Activated T-cell treated with anti-CD3 and anti-CD28 coated beads for 1 hour (primary cell): ENCODE data around the gene MBLAC1.
A peak's percentile ranks its signal among the peaks of the same experiment; 100 is the strongest.
"Not testable (repeated sequence)": the region's sequence is repeated elsewhere in the genome, so short reads cannot be mapped to it uniquely, and the experiment has no call there.

Source experiments
- DNase-seq: peaks from one replicate; pipeline ENCODE4 v3.0.0-alpha.2; 2020; ENCODE audit warnings: low read depth

MBLAC1 gene

DNA sequence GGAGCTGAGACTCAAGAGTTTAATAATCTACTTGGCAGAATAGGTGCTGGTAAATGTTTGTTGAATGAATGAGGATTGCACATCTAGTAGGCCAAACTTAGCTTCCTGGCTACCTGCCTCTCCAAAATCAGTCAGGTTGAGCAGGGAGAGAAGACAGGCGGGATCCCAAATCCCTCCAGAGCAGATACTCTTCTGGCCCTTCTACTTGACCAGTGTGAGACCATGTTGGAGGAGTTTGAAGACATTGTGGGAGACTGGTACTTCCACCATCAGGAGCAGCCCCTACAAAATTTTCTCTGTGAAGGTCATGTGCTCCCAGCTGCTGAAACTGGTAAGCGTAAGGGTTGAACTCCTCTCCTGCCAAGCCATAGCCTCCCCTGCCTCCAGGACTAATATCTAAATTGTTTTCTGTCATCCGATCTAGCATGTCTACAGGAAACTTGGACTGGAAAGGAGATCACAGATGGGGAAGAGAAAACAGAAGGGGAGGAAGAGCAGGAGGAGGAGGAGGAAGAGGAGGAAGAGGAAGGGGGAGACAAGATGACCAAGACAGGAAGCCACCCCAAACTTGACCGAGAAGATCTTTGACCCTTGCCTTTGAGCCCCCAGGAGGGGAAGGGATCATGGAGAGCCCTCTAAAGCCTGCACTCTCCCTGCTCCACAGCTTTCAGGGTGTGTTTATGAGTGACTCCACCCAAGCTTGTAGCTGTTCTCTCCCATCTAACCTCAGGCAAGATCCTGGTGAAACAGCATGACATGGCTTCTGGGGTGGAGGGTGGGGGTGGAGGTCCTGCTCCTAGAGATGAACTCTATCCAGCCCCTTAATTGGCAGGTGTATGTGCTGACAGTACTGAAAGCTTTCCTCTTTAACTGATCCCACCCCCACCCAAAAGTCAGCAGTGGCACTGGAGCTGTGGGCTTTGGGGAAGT is 2.2 kb upstream of the MBLAC1 start:
- DNase-seq = no peak

DNA sequence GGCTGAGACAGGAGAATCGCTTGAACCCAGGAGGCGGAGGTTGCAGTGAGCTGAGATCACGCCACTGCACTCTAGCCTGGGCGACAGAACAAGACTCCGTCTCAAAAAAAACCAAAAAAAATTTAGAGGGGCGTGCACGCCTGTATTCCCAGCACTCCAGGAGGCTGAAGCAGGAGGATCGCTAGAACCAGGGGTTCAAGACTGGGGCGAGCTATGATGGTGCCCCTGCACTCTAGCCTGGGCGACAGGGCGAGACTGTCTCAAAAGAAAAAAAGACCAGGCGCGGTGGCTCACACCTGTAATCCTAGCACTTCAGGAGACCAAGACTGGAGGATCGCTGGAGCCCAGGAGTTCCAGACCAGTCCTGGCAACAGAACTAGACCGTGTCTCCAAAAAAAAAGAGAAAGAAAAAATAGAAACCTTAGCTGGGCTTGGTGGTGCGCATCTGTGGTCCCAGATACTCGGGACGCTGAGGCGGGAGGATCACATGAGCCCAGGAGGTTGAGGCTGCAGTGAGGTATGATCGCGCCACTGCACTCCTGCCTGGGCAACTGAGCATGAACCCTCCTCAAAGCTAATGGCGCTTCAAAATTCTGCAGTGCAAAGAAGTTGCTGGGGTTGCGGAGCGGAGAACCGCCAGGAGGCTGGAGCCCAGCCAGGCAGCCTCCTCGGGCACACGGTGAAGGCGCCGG is 382 bp upstream of the MBLAC1 start:
- DNase-seq = no peak

DNA sequence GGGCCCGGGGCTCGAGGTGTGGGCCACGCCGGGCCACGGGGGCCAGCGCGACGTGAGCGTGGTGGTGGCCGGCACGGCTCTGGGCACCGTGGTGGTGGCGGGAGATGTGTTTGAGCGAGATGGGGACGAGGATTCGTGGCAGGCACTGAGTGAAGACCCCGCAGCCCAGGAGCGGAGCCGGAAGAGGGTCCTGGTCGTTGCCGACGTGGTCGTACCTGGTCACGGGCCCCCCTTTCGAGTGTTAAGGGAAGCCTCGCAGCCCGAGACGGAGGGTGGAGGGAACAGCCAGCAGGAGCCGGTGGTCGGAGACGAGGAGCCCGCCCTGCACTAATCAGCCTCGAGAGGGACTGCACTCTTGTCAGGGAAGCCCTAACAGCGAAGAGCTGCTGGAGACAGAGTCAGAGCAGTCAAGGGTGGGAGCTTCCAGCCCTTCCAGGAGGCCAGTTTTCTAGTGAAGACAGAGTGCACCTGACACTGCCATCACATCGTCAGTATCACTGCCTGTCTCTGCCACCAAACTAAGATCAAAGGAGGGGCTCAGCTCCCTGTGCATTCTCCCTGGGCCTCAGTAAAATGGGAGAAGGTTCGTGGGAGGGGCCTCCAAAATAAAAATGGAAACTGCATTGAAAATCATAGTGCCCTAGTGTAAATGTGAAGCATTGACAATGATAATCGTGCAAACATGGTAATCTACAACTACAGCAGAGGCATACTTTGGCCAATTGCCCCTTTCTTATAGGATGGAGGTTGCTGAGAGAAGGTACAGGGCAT is 1.3 kb downstream of the MBLAC1 start:
- DNase-seq = no peak

- no peak for DNase-seq
Observed at GRCh38 chr7:100128637-100128963, 1.8 kb downstream of the MBLAC1 start.

DNA sequence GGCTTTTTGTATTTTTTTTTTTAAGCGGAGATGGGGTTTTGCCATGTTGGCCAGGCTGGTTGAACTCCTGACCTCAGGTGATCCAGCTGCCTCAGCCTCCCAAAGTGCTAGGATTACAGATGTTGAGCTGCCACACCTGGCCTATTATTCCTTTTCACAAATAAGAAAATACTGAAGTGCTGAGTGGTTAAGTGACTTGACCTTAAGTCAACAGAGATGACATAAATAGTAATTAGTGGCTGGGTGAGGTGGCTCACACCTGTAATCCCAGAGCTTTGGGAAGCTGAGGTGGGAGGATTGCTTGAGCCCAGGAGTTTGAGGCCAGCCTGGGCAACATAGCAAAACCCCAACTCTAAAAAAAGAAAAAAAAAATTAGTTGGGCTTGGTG is 3.4 kb downstream of the MBLAC1 start:
- DNase-seq = not testable (repeated sequence)

DNA sequence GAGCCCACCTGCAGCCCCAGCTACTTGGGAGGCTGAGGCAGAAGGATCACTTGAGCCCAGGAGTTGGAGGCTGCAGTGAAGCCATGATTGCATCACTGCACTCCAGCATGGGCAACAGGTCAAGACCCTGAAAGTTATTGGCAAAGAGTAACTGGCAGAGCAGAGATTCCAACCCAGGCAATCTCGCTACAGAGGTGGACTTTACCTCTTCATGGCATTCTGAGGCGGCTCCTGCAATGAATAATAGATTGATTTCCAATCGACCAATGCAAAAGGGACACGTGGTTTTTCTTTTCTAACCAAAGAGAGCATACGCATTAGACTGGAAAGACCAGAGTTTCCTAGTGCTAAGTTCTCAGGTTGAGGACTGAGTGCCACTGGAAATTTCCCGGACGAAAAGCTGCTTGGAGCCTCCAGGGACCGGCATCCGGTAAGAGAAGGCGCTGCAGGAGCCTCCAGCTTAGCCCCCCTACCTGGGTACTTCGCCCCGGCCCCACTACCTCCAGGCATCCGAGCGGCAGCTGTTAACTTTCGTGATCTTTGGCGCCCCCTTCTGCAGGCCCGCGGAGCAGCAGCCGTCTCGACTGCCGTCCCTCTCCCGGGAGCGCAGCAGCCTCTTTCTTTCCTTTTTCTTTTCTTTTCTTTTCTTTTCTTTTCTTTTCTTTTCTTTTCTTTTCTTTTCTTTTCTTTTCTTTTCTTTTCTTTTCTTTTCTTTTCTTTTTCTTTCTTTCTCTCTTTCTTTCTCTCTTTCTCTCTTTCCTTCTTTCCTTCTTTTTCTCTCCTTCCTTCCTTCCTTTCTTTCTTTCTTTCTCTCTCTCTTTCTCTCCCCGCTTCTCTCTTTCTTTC is 4.1 kb downstream of the MBLAC1 start:
- peak; percentile 80 for DNase-seq

DNA sequence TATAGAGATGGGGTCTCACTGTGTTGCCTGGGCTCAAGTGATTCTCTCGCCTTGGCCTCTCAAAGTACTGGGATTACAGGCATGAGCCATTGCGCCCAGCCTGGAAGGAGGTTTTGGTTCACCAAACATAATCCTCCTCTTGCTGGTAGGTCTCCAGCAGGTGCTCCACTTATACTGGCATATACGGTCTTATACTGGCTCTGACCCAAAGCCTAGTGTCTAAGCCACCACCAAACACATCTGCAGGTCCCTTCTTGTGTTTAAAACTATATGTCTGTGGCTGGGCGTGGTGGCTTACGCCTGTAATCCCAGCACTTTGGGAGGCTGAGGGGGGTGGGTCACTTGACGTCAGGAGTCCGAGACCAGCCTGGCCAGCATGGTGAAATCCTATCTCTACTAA is 5.4 kb downstream of the MBLAC1 start:
- DNase-seq = no peak

GRCh38 chr7:100132697-100133151 is 6.0 kb downstream of the MBLAC1 start:
- peak; percentile 52 for DNase-seq

GRCh38 chr7:100137851-100138760 is 11.3 kb downstream of the MBLAC1 start:
- no peak for DNase-seq

DNA sequence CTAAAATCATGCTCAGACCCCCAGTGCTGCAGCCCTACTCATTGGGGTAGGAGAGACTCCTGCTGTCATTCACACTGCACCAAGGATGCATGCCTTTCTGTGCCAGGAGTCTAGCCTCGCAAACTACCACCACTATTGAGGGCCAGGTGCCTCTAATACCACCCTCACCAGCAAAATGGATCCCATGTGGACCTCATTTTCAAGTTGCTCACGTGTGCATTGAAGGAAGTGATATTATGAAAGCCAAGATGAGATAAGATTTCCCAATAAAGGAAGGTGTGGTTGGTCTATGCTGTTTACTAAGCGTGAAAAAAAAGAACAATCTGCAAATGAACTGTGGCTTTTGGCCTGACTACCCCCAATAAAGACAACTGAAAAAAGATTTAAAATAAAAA is 14.8 kb downstream of the MBLAC1 start:
- DNase-seq = no peak

DNA sequence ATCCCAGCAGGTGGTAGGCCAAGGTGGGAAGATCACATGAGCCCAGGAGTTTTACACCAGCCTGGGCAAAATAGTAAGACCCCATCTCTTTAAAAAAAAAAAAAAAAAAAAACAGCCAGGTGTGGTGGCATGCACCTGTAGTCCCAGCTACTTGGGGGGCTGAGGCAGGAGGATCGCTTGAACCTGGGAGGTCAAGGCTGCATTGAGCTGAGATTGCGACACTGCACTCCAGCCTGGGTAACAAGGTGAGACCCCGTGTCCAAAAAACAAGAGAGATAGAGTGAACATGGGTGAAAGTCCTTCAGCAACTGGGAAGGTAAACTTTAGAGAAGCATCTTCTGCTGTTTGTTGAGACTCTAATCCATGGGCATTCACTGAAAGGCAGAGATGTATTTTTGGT is 15.7 kb downstream of the MBLAC1 start:
- DNase-seq = no peak

DNA sequence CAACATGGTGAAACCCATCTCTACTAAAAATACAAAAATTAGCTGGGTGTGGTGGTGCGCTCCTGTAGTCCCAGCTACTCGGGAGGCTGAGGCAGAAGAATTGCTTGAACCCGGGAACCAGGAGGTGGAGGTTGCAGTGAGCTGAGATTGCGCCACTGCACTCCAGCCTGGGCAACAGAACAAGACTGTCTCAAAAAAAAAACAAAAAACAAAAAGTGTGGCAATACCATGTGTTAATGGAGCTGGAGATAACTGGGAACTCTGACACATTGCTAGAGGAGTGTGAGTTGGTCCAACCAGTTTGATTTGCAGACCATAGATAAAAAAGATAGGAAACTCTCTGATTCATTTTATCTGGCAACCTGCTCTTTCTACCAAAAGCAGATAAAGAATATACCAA is 19.6 kb downstream of the MBLAC1 start:
- not testable (repeated sequence) for DNase-seq

GRCh38 chr7:100147278-100147677 is 20.5 kb downstream of the MBLAC1 start:
- DNase-seq = no peak

DNA sequence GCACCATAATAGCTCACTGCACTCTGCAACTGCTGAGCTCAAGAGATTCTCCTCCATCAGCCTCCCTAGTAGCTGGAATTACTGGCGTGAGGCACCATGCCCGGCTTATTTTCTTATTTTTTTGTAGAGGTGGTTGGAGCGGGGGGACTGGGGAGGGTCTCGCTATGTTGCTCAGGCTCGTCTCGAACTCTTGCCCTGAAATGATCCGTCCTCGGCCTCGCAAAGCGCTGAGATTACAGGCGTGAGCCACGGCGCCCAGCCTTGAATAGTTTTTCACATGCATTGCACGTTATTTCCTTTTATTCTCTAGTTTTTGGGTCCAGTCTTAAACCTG is 21.4 kb downstream of the MBLAC1 start:
- DNase-seq = no peak

DNA sequence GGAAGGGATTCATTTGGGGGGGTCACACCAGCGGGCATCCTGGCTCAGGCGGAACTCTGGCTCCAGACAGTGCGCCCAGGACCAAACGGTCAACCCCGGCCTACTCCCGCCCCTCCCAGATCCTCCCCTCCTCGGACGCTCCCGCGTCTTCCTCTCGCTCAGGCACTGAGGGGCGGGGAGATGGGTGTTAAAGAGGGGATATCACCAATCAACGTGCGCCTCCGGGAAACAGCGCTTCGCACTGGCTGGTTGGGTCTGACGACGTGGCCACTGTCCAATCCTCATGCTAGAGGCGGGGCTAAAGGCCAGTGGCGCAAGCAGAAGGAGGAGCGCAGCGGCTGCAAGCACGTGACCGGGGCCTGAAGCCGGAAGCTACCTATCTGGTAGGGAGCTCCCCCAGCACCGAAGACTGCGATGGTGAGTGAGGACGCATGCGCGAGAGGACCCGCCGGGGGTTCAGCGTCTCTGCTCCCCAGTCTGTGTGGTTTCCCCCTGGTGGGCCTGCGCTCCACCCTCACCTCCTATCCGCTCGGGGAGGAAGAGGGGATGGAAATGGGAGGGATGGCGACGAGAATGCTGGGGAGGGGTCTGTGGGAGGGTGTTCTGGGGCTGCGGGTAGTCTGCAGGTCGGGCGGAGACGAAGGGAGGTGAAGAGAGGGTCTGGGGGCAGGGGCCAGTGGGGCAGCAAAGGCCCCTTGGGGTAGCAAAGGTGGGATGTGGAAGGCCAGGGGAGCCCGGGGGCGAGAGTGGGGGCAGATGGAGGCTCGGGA is 22.0 kb downstream of the MBLAC1 start, which contains the start of gene LAMTOR4:
Gene LAMTOR4, plus strand, starts transcription at position 360 of the 770 bp plus-strand sequence. Its CDS starts 55 bp downstream, at position 415.
- peak; percentile 92 for DNase-seq

DNA sequence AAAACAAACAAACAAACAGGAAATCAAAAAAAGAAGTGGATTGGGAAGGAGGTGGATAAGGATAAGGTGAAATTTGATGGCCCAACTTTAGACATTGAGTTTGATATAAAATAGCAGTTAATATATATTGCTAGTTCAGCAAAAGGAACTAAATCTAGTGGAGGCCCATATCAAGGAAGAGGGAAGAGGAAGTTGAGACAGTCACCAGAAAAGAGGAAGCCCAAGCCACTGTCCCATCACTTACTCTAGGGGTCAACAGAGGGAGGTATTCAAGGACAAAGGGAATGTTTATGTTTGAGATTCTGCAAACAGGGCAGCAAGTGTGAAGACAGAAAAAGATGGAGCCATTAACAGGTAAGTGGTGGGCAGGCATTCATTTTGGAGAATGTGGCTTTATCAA is 25.6 kb downstream of the MBLAC1 start:
- no peak for DNase-seq

GRCh38 chr7:100152937-100153666 is 26.3 kb downstream of the MBLAC1 start:
- DNase-seq = no peak

DNA sequence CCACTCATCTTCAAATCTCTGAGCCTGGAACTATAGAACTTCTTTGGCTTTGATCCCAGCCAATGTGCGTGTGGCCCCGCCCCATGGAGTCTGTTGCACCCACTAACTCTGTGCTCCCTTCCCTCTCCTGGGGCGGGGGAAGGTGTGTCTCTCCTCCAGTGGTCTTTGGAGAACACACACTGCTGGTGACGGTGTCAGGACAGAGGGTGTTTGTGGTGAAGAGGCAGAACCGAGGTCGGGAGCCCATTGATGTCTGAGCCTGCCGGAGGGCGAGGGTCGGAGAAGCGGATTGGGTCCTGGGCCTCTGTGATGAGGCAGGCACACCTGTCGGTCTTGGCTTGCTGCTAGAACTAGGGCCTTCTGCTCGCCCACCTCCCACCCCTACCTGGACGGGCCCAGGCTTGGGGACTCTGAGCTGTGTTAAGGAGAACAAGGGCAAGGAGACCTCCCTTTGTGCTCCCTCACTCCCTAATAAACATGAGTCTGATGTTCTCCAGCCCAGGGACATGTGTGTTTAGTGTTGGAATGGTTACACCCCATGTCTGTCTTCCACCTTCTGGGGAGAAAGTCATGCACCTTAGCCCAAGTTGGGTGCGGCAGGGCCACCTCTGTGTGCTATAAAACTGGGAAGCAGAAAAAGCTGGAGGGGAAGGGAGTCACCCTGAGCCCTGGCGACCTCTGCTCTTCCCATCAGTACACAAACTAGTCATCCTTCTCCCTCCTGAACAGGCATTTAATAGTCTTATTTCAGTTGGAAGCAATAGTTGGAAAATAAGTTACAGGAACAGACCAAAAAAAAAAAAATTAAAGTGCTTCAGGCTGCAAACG is 27.2 kb downstream of the MBLAC1 start:
- no peak for DNase-seq
